ENCODE measurements around the gene SLC17A5.
"Not testable (repeated sequence)": the region's sequence is repeated elsewhere in the genome, so short reads cannot be mapped to it uniquely, and the experiment has no call there.

Gene SLC17A5

DNA sequence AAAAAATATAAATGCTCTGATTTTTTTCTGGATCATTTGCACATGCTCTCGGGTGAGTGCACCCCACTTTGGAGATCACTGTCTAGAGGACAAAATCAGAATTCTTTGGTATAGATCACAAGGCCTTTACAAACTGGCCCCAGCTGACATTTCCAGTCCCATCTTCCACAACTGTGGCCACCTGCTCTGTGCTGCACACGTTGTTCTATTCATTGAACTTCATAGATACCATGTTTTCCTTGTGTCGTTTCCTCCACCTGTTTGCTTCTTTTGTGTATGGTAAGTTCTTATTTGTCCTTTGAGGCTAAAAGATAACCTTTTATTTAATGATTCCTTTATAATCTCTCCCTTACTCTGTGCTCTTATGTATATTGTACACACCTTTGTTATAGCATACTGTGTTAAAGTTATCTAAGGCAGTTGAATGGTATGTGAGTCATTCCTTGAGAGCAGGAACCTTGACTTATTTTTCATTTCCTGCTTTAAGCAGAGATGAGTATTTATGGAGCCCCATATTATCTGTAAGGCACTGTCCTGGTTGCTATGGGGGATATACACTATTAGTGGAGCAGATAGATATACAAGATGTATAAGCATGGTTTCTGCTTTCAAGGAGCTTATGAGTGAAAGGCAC is 12.0 kb upstream of the SLC17A5 start:
- no peak for DNase-seq

GRCh38 chr6:73664701-73665100 is 10.9 kb upstream of the SLC17A5 start:
- no peak for DNase-seq

- DNase-seq: no peak
Observed at GRCh38 chr6:73657201-73657600, 3.4 kb upstream of the SLC17A5 start.

DNA sequence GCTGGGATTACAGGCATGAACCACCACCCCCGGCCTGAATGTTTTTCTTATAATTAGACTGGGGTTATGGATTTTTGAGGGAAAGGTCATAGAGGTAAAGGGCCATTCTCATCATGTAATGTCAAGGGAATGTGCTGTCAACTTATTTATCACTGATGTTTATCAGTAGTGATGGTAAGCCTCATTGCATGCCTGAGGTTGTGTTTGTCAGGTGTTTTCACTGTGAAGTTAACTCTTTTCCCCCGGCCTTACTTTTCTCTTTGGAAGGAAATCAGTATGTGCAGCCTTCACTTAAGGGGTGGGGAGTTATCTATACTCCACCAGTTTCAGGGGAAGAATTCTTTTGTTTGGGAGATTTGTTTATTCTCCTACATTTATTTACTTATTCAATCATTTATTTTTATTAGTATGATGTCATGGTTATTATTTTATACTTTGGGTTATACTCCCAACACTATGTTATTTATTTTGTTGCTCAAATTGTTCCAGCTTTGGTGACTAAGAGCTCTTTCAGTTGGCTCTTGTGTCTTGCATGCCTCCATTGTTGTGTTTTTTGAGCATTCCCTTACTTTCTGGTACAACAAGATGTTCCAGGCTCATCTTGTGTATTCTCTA is 2.8 kb upstream of the SLC17A5 start:
- no peak for DNase-seq

DNA sequence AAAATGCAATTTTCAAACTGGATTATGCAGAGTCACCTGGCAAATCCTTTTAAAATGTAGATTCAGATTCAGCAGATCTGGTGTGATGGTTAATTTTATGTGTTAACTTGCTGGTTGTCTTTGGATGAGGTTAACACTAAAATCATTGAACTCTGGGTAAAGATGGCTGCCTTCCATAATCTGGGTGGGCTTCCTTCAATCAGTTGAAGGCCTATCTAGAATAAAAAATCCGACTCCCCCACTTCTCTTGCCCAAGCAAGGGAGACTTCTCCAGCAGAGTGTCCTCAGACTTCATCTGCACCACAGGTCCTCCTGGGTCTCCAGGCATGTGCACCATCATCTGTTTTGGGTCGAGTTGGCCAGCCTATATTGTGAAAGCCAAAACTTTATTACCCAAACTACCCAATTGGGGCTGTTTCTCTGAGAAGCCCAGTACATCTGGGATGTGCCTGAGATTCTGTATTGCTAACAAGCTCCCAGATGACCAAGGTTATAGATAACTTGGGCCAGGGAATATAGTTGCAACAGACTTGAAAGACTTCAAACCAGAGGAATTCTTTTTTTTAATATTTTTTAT is 1.6 kb upstream of the SLC17A5 start:
- no peak for DNase-seq

DNA sequence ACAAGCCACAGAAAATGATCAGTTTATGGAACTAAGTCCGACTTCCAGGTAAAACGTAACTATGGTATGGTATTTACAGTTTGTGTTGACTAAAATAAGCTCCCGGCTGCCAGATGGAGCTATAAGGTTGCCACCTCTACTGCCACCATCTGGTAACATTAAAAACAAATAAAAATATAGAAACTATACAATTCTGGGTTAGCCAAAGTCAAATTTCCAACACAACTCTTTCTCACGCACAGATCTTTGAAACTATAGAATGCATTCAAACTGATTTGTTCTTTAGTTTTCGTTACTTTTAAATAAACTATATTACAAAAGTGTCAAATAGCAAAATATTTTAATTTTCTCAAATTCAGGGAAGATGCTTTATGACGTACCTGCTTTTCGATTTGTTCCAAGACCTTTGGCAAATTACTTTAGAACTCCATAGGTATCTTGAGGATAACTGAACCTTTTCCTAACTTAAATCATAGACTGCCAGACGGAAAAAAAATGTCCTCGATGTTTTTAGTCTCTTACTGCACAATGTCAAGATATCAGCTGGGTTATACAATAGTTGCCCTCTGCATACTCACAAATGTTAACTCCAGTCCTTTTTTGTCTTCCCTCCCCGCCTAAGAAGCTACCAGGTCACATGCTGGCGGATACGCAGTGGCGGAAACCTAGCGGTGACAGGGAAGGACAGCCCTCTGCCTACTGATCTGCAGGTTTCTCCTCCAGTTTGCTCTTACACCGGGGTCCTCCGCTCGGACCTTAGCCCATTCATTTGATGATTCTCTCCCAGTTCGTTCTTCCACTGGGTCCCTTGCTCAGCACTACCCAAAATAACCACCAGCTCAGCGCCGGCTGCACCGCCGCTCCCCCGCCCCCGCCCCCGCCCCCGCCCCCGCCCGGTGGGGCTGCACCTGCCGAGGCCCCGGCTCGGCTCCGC is 888 bp downstream of the SLC17A5 start:
- peak; percentile 22 for DNase-seq

DNA sequence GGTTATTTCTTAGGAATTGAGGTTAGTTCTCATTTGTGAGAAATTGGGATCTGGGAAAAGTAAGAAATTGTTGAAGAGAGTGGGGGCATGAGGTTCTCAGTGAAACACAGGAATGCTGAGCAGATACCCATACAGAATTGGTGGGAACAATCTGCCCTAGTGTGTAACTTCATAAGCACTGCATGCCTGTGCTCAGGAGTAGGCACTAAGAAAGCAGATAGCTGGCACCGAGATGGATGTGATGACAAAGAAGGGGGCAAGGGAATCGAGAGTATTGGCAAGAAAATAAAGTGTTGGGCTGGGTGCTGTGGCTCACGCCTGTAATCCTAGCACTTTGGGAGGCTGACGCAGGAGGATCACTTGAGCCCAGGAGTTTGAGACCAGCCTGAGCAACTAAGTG is 4.0 kb downstream of the SLC17A5 start:
- DNase-seq: no peak

GRCh38 chr6:73648166-73648565 is 5.6 kb downstream of the SLC17A5 start:
- DNase-seq: no peak

DNA sequence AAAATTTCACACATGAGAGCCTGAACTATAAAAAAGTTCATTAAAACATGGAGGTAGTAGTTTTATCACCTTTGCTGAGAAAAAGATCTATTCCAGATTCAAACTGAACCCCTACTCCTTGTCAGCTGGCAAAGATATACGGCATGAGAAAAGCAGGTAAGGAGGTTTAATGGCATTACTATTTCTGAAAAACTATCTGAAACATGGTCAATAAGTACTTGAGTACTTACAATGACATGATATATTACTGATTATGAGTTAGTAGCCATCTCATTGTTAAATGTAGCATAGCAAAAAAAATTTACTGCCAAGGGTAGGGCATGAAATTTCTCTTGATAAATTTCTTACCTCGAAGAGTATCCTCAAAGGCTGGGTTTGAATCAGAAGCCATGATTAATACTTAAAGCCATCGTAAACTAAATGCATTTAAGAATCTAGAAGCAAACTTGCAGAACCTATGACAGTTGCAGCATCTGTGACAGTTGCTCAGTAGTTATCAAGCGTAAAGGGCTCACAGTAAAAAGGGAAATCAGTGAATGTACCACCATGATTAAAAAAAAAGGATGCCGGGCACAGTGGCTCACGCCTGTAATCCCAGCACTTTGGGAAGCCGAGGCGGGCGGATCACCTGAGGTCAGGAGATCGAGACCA is 8.7 kb downstream of the SLC17A5 start:
- DNase-seq: no peak

GRCh38 chr6:73644030-73644429 is 9.8 kb downstream of the SLC17A5 start:
- DNase-seq: no peak

GRCh38 chr6:73642530-73642929 is 11.3 kb downstream of the SLC17A5 start:
- DNase-seq: no peak

GRCh38 chr6:73640179-73640750 is 13.5 kb downstream of the SLC17A5 start:
- no peak for DNase-seq

DNA sequence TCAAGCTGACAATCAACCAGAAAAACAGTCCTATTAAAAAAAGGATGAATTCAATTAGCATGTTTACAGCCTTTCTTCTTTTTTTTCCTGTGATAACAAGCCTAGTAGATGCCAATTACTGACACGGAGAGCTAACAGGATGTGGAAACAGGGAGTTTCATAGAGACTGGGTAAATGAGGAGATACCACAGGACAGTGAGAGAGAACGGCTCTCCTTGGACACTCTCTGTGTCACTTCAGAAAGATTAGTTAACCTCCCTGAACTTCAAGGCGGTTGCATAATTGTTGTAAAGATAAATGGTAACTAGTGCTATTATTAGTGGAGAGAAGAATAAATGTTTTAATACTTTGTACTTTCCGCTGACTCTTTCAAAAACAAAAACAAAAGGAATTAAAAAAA is 14.8 kb downstream of the SLC17A5 start:
- no peak for DNase-seq

GRCh38 chr6:73637404-73637803 is 16.4 kb downstream of the SLC17A5 start:
- DNase-seq: no peak

DNA sequence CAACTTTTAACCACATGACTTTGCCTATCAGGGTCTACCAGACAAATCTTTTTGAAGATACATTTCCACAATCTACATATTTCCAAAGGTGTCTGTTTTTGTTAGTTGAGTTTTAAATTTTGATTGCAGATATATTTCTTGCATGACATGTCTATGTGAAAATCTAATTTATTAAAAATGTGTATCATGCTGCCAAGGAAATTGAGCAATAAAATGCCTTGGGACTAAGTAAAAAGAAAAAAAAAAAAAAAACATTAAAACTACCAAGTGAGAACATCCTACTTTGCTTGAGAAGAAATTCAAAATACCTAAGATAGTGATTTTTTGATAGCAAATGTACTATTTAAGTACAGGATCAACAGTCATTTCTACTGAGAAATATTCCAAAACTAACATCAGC is 17.7 kb downstream of the SLC17A5 start:
- no peak for DNase-seq

- no peak for DNase-seq
Observed at GRCh38 chr6:73632346-73632745, 21.4 kb downstream of the SLC17A5 start.

DNA sequence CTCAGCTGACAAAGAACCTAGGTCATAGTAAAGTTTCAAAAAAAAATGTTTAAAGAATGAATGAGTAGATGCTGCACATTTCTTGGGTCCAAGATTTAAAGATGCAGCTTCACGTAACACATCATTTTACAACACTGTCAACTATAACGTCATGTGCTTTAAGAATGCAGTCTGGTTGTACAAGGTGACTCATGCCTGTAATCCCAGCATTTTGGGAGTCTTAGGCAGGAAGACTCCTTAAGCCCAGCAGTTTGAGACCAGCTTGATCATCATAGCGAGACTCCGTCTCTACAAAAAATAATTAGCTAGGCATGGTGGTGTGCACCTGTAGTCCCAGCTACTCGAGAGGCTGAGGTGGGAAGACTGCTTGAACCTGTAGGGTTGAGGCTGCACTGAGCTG is 21.9 kb downstream of the SLC17A5 start:
- peak; percentile 57 for DNase-seq

DNA sequence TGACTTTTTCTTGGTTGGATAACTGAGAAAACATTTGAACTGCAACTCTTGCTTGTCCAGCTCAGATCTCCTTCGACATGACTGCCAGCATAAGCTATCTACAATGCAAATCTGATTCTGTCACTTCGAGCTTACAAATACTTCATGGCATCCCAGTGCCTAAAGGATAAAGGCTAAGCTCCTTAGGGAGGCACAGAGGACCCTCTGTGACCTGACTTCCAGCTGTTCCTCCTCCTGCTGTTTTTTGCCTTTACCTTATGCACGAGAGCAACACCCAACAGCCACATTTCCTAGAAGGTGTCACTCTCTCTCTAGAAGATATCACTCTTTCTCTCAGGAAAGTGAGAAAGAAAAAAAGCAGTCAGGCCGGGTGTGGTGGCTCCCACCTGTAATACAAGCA is 23.4 kb downstream of the SLC17A5 start:
- DNase-seq: no peak

DNA sequence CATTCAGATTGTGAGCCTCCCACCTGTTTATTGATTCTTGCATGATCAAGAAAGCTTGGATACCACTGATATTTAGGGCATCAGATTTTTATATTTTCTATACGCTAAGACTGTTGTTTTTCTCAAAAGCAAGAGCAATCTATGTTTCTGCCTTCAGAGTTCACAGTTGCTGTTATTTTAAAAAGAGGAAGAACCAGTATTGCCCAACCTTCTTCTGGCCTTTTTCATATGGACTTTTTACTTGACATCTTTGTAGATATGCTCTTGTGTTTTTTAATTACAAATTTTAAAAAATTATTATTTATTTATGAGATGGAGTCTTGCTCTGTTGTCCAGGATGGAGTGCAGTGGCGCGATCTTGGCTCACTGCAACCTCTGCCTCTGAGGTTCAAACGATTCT is 28.9 kb downstream of the SLC17A5 start:
- DNase-seq: no peak

DNA sequence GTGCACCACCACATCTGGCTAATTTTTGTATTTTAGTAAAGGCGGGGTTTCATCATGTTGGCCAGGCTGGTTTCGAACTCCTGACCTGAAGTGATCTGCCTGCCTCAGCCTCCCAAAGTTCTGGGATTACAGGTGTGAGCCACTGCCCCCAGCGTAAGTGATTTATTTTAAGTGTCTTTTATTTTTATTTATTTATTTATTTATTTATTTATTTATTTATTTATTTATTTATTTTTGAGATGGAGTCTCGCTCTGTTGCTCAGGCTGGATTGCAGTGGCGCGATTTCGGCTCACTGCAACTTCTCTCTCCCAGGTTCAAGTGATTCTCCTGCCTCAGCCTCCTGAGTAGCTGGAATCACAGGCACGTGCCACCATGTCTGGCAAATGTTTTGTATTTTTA is 30.3 kb downstream of the SLC17A5 start:
- DNase-seq: not testable (repeated sequence)

- not testable (repeated sequence) for DNase-seq
Observed at GRCh38 chr6:73618082-73618481, 35.7 kb downstream of the SLC17A5 start.

GRCh38 chr6:73614802-73615201 is 39.0 kb downstream of the SLC17A5 start:
- DNase-seq: no peak
